Measurements from ENCODE around the gene GABRA6. TPM values are rescaled to one million over a fixed set of nuclear protein-coding genes. Genes with fewer than 3 reads are reported as not detected.

The GABRA6 gene
- total and polyA plus RNA-seq, 4 experiments from 2014 or later, result not detected

- Histone ChIP-seq H3K4me1 (ENCODE audit: insufficient read depth, low read length) (no peaks in the 10 kb centered on the region), H3K9me3 (ENCODE audit: control insufficient read depth in 1 of 2, low read length in 2 of 2) (no peaks in the 10 kb centered on the region), H3K27ac (ENCODE audit: low read depth, low read length) (no peak overlapping the region), H3K27me3 (ENCODE audit: insufficient read depth, low read length) (no peaks in the 10 kb centered on the region), H3K36me3 (ENCODE audit: insufficient read depth, low read length) (no peaks in the 10 kb centered on the region), H3K4me3 (ENCODE audit: low read length in 2 of 2) (no peak overlapping the region)
- ChIA-PET CTCF (ENCODE audit: partially characterized antibody) (no interaction called here), POLR2A (ENCODE audit: partially characterized antibody) (no interaction called here)
- Mint-ChIP-seq H3K27ac (no peak overlapping the region), H3K4me3 (no peak overlapping the region), H3K4me1 (no peaks in the 10 kb centered on the region), H3K27me3 (no peaks in the 10 kb centered on the region), H3K36me3 (no peaks in the 10 kb centered on the region), H3K9me3 (peaks cover 0 to 21% (median 8%) of the 10 kb centered on the region in 8 donors)
- no peak for DNase-seq
- intact Hi-C loops (cut with micrococcal nuclease), result no loop called here
These were observed 65.7 kb downstream of the GABRA6 start for GRCh38 chr5:161751265-161751664.

Other genes with a start within 250 kb of the GABRA6 start
- gene GABRB2, start 139.0 kb upstream of the GABRA6 start, total RNA-seq, result not detected
- gene GABRB2, start 139.0 kb upstream of the GABRA6 start, polyA plus RNA-seq, result not detected
- gene GABRA1, start 162.4 kb downstream of the GABRA6 start, total RNA-seq, result not detected
- not detected for gene GABRA1, start 162.4 kb downstream of the GABRA6 start, polyA plus RNA-seq